ENCODE measurements around the gene CYP2D6.
"Not testable (repeated sequence)": the region's sequence is repeated elsewhere in the genome, so short reads cannot be mapped to it uniquely, and the experiment has no call there.

CYP2D6 gene

GRCh38 chr22:42128007-42128406, 2.6 kb downstream of the CYP2D6 start:
- H3K9me3 ChIP-seq; H3K4me1 ChIP-seq (ENCODE audit: control insufficient read depth in 1 of 2, insufficient read depth in 1 of 2, low read depth in 1 of 2, low read length in 1 of 2); H3K27ac ChIP-seq; H3K36me3 ChIP-seq; H3K27me3 ChIP-seq; H3K4me3 ChIP-seq (ENCODE audit: low read depth in 1 of 2, low read length in 1 of 2): not testable (repeated sequence)

DNA sequence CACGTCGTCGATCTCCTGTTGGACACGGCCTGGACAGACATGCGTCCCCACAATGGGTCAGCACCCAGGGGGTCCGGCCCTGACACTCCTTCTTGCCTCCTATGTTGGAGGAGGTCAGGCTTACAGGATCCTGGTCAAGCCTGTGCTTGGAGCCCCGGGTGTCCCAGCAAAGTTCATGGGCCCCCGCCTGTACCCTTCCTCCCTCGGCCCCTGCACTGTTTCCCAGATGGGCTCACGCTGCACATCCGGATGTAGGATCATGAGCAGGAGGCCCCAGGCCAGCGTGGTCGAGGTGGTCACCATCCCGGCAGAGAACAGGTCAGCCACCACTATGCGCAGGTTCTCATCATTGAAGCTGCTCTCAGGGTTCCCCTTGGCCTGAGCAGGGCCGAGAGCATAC, 3.0 kb downstream of the CYP2D6 start:
- Histone ChIP-seq H3K27me3 (no peaks in the 10 kb centered on the region), H3K4me1 (ENCODE audit: control insufficient read depth in 1 of 2, insufficient read depth in 1 of 2, low read depth in 1 of 2, low read length in 1 of 2) (no peaks in the 10 kb centered on the region), H3K27ac (no peak overlapping the region), H3K4me3 (ENCODE audit: low read depth in 1 of 2, low read length in 1 of 2) (no peak overlapping the region), H3K36me3 (no peaks in the 10 kb centered on the region), H3K9me3 (no peaks in the 10 kb centered on the region)
- no peak for TF ChIP-seq CTCF (IDR thresholded peaks at IDR 0.05)

GRCh38 chr22:42123529-42123928, 7.1 kb downstream of the CYP2D6 start:
- H3K4me1 ChIP-seq (ENCODE audit: control insufficient read depth in 1 of 2, insufficient read depth in 1 of 2, low read depth in 1 of 2, low read length in 1 of 2); H3K9me3 ChIP-seq; H3K27ac ChIP-seq; H3K4me3 ChIP-seq (ENCODE audit: low read depth in 1 of 2, low read length in 1 of 2); H3K36me3 ChIP-seq: not testable (repeated sequence)
- peaks cover 17% of the 10 kb centered on the region for H3K27me3 ChIP-seq

DNA sequence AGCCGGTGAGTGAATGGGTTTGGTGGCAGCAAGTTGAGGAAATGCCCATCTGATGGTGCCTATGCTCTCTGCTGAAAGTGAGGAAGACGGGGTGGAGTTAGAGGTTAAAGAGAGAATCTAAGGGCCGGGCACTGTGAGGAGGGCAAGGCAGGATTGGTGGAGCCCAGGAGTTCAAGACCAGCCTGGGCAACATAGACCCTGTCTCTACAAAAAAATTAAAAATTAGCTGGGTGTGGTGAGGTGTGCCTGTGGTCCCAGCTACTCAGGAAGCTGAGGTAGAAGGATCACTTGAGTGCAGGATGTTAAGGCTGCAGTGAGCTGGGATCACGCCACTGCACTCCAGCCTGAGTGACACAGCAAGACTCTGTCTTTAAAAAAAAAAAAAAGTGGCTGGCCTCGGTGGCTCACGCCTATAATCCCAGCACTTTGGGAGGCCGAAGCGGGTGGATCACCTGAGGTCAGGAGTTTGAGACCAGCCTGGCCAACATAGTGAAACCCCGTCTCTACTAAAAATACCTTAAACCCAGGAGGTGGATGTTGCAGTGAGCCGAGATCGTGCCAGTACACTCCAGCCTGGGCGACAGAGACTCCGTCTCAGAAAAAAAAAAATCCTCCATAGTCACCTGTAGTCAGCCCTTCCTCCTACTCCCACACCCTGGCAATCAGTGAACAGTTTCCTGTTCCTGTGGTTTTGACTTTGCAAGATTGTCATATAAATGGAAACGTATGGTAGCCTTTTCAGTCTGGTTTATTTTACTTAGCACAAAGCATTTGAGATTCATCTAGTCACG, 10.2 kb downstream of the CYP2D6 start:
- H3K36me3 ChIP-seq; H3K27ac ChIP-seq; H3K4me1 ChIP-seq (ENCODE audit: control insufficient read depth in 1 of 2, insufficient read depth in 1 of 2, low read depth in 1 of 2, low read length in 1 of 2); H3K4me3 ChIP-seq (ENCODE audit: low read depth in 1 of 2, low read length in 1 of 2); H3K9me3 ChIP-seq: not testable (repeated sequence)
- H3K27me3 ChIP-seq, result peaks cover 17% of the 10 kb centered on the region

DNA sequence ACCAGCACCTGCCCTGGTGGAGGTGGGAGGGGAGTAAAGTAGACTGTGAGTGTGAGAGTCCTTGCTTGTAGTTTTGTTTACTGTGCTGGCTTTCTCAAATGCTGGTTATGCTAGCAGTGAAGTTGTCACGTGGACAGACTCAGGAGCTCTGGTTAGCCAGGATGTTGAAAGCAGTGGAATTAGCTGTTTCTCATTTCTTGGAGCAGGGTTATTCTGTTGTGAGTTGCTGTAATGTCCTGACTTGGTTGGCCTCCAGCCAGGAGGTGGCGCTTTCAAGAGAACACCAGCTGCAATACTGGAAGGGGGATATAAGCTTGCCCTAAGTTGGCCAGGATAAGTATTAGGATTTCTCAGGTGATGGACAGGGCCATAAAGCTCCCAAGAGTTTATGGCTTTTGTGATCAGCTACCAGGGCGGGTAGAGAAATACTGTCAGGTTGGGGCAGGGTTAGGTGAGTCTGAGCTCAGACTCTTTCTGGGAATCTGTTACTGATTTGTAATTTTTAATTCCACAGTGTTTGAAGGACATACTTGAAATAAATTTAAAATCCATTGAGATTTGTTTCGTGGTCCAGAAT, 13.7 kb downstream of the CYP2D6 start:
- no peak for TF ChIP-seq CTCF (IDR thresholded peaks at IDR 0.05)
- H3K27ac ChIP-seq, result no peak overlapping the region
- H3K4me3 ChIP-seq (ENCODE audit: low read depth in 1 of 2, low read length in 1 of 2), result no peak overlapping the region
- no peaks in the 10 kb centered on the region for H3K36me3 ChIP-seq
- H3K27me3 ChIP-seq, result peaks cover 17% of the 10 kb centered on the region
- H3K4me1 ChIP-seq (ENCODE audit: control insufficient read depth in 1 of 2, insufficient read depth in 1 of 2, low read depth in 1 of 2, low read length in 1 of 2), result peaks cover 6 to 8% of the 10 kb centered on the region in 2 experiments
- H3K9me3 ChIP-seq, result peaks cover 8% of the 10 kb centered on the region

DNA sequence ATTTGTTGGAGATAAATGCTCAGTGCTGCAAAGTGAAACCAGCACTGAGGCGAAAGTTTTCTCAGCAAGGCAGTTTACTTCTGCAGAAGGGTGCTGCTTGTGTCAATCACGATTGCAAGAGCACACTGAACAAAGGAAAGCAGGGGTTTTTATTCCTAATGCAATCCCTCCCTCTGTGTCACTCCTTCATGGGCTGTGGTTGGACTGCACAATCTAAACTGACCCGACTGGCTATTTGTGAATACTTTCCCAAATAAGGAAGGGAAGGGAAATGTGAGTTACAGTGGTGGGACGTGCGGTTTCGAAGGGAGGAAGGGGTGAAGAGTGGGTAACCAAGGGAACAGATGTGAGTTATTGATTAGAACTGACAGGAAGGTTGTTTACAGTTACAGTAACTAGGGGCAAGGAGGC, 15.2 kb downstream of the CYP2D6 start:
- H3K4me3 ChIP-seq (ENCODE audit: low read depth in 1 of 2, low read length in 1 of 2); H3K36me3 ChIP-seq; H3K27me3 ChIP-seq; H3K4me1 ChIP-seq (ENCODE audit: control insufficient read depth in 1 of 2, insufficient read depth in 1 of 2, low read depth in 1 of 2, low read length in 1 of 2); H3K27ac ChIP-seq; H3K9me3 ChIP-seq: not testable (repeated sequence)

- Histone ChIP-seq H3K27me3 (no peaks in the 10 kb centered on the region), H3K9me3 (peaks cover 8% of the 10 kb centered on the region), H3K27ac (no peak overlapping the region), H3K36me3 (no peaks in the 10 kb centered on the region), H3K4me3 (ENCODE audit: low read depth in 1 of 2, low read length in 1 of 2) (no peak overlapping the region), H3K4me1 (ENCODE audit: control insufficient read depth in 1 of 2, insufficient read depth in 1 of 2, low read depth in 1 of 2, low read length in 1 of 2) (no peaks in the 10 kb centered on the region)
- TF ChIP-seq CTCF (IDR thresholded peaks at IDR 0.05), result no peak
These were observed 15.9 kb downstream of the CYP2D6 start for GRCh38 chr22:42114721-42115120.

DNA sequence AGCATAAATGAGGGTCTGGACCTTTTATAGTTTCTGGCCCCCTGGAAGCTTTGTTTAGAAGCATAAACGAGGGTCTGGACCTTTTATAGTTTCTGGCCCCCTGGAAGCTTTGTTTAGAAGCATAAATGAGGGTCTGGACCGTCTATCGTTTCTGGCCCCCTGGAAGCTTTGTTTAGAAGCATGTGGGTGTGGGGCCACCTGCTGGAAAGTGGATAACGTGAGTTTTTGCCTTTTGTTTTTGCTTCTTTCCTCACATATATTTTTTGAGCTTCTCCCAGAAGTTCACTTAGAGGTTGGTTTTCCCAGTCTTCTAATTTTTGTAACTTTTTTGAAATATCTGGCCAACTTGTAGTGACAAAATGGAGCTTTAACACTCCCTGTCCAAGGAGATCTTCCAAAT, 17.8 kb downstream of the CYP2D6 start:
- not testable (repeated sequence) for H3K27me3 ChIP-seq; H3K9me3 ChIP-seq; H3K27ac ChIP-seq; H3K36me3 ChIP-seq; H3K4me3 ChIP-seq (ENCODE audit: low read depth in 1 of 2, low read length in 1 of 2); H3K4me1 ChIP-seq (ENCODE audit: control insufficient read depth in 1 of 2, insufficient read depth in 1 of 2, low read depth in 1 of 2, low read length in 1 of 2)
